GM21423 (cell line): ENCODE results near the gene AANAT.

Experiments used
- ATAC-seq: cut with Tn5 transposase; IDR thresholded peaks from one replicate; pipeline ENCODE4 v1.9.1; 2021; ENCODE audit warnings: mild to moderate bottlenecking, moderate library complexity; ENCODE audit not compliant: unreplicated experiment

Gene AANAT

GRCh38 chr17:76441686-76442340 lies 25.6 kb upstream of the AANAT start:
- no peak for ATAC-seq

GRCh38 chr17:76442341-76443338 lies 24.8 kb upstream of the AANAT start:
- no peak for ATAC-seq

GRCh38 chr17:76444518-76445311 lies 22.7 kb upstream of the AANAT start:
- no peak for ATAC-seq

- no peak for ATAC-seq
Measured at GRCh38 chr17:76445697-76446448, 21.5 kb upstream of the AANAT start.

- ATAC-seq: no peak
Measured at GRCh38 chr17:76446449-76447231, 20.8 kb upstream of the AANAT start.

GRCh38 chr17:76447931-76448652 lies 19.3 kb upstream of the AANAT start:
- no peak for ATAC-seq

GRCh38 chr17:76449126-76449525 lies 18.3 kb upstream of the AANAT start:
- no peak for ATAC-seq

- ATAC-seq: no peak
Measured at GRCh38 chr17:76451506-76451905, 15.9 kb upstream of the AANAT start.

GRCh38 chr17:76452127-76452659 lies 15.2 kb upstream of the AANAT start:
- no peak for ATAC-seq

- ATAC-seq: peak; percentile 86
Measured at GRCh38 chr17:76452660-76453430, 14.6 kb upstream of the AANAT start, which contains the start of gene UBE2O. TSS of gene UBE2O (minus strand) at chr17:76453152. CDS start at chr17:76453141, 11 bp downstream.

- no peak for ATAC-seq
Measured at GRCh38 chr17:76453431-76453743, 14.0 kb upstream of the AANAT start.

GRCh38 chr17:76458580-76459490 lies 8.6 kb upstream of the AANAT start:
- ATAC-seq: no peak

- ATAC-seq: no peak
Measured at GRCh38 chr17:76459674-76460073, 7.7 kb upstream of the AANAT start.

- ATAC-seq: no peak
Measured at GRCh38 chr17:76461765-76462555, 5.4 kb upstream of the AANAT start.

GRCh38 chr17:76462556-76463290 lies 4.7 kb upstream of the AANAT start:
- no peak for ATAC-seq

- no peak for ATAC-seq
Measured at GRCh38 chr17:76466775-76467130, 650 bp upstream of the AANAT start.
